ENCODE data around the gene FAM50B.

FAM50B gene

DNA sequence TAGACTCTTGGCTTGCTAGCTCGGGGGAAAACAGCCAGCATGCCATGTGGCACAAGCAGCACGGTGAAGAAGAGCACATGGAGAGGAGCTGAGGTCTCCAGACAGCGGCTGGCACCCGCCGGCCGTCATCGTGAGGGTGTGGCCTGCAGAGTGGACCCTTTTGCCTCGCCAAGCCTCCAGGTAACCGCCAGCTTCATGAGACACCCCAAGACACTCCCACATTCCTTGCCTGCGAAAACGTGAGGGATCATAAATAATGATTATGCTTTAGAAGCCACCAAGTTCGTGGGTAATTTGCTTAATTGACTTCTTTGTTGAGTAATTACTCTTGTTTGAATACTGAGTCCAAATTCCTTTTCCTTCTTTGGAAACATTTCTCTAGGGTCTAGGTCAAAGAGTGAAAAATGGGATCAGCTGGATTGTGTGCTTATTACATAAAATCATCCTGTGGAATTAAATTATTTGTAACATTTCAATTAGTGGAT is 23.2 kb downstream of the FAM50B start:
- DNase-seq (no peak), ATAC-seq (no peak)

DNA sequence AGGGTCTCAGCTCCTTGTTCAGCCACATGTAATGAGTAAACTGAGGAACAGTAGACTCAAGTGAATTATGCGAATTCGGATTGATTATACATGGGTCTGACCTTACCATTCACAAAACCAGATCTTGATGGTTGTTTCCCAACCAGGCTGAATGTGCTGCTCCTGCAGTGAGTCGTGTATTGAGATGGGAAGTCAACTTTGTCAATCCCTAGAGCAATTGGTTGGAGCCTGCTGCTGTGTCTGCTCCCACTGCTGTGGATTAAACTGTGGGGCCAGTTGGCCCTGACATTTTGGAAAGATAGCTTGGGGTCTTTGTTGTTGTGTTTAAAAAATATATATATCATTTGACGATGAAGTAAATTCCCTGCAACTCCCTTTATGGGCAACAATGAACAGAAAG is 23.9 kb downstream of the FAM50B start:
- ATAC-seq = no peak

DNA sequence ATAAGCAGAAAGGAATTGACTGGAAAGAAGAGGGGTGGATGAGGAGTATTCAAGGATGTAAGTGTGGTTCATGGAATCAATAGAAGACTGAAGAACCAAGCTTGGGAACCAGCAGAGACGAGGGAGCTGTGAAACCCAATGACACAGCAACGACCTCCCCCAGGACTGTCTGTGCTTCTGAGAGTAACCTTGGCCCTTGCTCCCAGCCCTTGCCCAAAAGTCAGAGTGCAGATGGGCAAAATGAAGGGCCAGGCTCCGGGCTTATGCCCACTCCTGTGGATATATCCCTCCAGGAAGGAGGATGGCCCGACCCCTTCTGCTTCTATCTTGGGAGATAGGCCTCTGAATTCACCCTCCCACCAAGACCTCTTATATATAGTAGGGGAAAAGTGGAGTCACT is 24.9 kb downstream of the FAM50B start:
- no peak for DNase-seq
- no peak for ATAC-seq

More for the DNA sequence above, 23.9 kb downstream of the FAM50B start:
- no peak for DNase-seq

DNA sequence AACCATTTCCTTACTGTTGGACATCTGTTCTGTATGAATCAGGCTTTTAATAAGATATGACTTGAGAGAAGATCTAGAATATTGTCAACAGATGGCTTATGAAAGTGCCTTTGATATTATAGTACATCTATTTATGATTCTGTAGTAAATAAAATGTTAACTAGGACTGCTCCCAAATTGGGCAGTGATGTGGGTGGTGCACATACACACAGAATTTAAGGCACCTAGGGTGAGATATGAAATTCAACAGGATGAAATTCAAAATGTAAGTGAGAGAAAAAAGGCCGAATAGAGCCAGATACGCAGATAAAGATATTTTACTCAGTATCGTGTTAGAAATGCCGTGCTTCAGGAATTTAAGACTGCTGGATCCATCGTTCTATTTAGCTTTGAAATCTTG is 26.3 kb downstream of the FAM50B start:
- DNase-seq (no peak), ATAC-seq (no peak)

DNA sequence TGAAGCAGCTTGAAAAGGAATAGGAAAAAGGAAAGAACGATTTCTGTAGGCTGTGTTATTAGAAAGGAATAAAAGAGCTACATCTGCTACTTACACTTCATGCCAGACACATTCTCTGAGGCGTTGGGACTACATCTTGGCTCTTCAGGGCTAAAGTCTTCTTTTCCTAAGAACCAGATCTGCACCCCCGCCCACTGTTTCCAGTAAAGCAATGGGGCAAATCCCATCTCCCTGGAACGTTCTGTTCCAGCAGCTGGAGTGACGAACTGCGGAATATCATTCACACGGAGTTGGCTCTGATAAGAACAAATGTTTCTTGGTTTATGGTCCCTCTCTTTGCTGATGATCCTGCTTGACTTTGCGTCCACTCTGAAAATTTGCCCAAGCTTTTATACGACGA is 26.9 kb downstream of the FAM50B start:
- DNase-seq (no peak), ATAC-seq (no peak)

DNA sequence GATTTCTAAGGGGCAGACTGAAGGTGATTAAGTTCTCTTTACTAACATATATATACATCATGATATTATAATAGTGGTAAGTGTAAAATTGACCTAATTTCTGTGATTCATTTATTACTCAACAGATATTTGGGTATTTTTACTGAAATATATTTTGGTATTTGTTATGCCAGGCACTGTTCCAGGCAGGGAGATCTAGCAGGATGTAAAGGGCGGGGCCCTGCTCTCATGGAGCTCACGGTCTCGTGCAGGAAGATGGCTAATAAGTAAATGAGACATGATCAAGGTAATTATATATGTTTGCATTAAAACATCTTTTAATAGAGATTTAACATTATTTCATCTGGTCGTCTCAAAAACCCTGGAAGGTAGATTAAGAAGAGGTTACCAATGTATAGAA is 27.7 kb downstream of the FAM50B start:
- ATAC-seq (no peak), DNase-seq (no peak)

DNA sequence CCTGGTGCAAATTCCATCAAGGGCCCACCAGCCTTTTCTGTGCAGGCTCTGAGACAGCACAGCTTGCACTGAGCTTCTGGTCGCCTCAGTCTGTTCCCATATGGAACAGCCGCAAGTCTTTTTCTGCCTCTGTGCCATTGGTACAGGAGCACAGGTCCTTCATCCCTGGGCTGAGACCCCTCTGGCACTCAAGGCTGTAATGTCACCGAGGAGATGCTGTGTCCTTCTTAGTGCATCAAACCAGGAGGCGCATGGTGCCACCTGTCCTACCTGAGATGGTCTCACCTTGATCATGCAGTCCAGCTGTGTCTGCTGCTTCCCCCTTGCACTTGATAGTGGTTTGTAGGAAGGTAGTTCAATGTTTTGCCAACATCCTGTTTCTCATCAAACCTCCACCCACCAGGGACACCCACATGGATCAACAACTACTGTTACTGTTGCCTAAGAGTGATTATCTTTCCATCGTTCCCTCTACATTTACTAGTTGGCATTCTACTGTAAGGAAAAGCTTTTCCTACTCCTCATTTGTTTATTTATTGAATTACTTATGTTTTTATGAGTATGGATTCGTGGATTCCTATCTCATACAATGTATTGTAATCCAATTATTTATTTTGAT is 29.0 kb downstream of the FAM50B start:
- no peak for DNase-seq
- no peak for ATAC-seq

DNA sequence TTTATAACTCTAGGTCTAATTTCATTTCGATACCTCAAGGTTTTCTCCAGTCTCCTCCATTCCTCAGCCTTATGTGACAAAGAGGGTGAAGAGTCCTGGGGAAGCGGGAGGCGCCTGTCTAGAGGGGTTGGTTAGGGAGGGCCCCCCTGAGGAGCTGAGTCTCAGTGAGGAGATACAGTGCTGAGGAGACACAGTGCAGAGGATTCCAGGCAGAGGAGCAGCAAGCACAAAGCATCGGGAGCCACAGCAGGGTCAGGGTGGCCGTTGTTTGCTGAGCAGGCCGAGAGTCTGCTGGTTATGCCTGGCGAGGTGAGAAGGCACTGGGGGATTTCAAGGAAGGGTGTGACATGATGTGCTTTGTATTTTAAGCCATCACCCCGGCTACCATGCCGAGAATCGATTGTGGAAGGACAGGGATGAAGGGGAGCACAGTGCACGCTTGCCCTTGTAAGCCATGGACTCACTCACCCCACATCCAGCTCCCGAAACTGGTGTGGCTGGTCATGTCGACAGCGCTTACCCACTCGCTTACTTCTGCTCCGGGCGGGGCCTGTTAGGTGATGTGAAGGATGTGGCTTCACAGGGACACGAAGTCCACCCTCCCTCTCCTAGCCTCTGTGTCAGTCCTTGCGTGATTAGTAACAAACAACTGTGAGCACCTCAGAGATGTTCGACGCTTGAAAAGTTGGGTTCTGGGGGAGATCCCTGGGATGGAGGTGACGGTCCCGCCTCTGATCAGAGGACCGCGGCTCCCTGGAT is 30.2 kb downstream of the FAM50B start:
- DNase-seq (no peak), ATAC-seq (no peak)

DNA sequence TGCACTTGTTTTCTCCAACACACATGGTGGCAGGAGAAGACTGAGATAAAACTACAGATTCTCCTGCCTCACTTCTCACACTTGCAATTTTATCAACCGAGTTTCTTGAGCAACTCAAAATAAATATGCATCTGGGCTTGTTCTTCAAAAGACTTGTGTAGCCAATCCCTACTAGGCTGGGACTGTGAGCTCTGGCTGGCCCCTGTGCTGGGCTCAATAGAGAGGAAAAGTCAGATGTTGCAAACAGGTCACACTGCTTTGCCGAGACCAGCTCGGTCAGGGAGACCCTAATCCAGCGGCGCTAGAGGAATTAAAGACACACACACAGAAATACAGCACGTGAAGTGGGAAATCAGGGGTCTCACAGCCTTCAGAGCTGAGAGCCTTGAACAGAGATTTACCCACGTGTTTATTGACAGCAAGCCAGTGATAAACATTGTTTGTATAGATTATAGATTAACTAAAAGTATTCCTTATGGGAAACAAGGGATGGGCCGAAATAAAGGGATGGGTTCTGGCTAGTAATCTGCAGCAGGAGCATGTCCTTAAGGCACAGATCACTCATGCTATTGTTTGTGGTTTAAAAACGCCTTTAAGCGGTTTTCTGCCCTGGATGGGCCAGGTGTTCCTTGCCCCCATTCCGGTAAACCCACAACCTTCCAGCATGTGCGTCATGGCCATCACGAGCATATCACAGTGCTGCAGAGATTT is 32.7 kb downstream of the FAM50B start:
- ATAC-seq (no peak), DNase-seq (no peak)

DNA sequence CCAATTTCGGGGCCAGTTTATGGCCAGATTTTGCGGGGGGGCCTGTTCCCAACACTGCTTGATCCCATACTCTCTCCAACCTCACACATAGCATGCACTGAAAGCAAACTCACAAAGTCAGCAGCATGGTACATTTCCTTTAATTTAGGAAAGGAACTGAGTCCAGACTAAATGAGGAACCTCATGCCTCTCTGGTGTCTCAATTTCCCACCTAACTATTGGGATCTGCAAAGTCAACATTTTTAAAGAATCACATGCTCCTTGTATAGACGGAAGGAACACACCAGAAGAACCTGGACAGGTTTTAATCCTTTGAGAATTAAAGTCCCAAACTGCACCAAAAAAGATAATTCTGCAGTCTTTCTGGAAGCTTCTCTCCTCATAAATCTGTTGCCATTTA is 33.3 kb downstream of the FAM50B start:
- ATAC-seq (no peak), DNase-seq (no peak)

DNA sequence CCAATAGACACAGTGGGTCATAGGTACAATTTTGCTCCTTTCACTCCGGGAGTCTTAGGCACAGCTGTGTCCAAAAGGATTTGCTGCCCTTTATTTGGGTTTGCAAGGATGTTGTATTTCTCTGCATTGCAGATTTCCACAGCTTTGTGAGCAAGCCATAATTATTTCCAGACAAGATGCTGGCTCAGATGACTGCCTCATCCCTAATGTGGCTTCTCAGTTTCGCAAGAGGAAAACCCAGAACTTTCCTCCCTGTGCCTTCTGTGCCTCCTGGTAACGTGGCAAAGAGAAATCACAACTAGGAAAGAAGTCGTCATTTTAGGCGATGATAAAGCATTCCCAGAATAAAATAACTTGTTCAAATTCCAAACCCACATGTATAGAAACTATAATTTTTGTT is 33.7 kb downstream of the FAM50B start:
- DNase-seq (no peak), ATAC-seq (no peak)

DNA sequence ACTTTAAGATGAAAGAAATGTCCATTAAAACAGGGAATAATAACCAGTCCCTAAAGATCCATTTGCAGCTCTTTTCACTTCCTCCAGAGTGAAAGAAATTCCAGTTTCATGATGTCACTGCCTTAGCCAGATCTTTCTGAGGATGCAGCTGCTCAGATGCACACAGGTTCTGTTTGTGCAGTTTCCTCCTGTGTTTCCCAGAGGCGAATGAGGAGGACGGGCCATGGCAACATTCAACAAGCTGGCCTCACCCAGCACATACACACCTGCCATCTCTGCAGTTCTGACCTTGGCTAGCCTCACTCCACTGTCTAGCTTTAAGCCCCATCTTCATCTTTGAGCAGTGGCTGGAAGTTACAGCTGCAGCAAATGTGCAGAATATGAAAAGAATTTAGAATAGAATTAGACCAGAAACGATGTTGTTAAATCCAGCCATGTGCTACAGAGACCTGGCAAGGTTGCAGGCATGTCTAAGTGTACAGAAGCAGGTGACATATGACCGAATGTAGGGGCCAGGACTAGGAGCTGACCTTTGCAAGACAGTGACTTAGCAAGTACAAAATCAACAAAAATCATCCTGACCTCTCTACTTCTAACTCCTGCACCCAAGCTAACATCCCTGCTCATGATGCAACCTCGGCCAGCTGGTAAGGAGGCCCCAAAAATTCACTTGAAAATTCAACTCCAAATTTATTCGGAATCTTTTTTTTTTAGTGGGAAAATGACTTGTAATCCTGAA is 35.0 kb downstream of the FAM50B start:
- DNase-seq = no peak
- no peak for ATAC-seq

DNA sequence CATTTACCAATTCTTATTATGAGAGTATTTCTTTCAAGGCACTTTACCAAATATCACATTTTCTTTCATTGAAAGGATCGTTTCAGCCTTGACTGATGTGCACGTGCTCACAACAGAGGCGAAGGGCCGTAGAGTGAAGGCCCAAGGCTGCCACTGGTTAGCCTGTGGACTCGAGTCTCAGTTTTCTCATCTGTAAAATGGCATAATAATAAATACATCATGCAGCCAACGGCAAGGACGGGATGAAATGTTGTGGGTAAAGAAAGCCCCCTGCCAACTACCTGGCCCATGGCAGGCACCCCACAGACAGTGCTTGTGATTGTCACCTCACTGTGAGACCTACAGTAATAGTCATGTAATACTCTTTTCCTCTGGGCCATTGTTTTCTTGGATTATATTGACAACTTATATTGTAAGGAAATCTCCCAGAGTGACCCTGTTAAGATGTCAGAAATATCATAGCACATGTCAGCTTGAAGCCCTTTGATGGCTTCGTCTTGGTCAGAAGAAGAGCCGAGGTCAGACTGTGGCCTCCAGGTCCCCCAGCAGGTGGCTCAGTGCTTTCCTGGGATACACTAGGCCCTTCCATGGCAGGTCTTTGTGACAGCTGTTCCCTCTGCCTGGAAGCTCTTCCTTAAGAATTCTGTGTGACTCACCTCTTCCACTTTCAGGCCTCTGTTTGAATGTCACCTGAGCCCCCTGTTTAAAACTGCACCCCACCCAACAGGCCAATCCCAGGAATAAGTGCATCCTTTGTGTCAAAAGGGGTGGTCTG is 36.3 kb downstream of the FAM50B start:
- DNase-seq (no peak), ATAC-seq (no peak)

DNA sequence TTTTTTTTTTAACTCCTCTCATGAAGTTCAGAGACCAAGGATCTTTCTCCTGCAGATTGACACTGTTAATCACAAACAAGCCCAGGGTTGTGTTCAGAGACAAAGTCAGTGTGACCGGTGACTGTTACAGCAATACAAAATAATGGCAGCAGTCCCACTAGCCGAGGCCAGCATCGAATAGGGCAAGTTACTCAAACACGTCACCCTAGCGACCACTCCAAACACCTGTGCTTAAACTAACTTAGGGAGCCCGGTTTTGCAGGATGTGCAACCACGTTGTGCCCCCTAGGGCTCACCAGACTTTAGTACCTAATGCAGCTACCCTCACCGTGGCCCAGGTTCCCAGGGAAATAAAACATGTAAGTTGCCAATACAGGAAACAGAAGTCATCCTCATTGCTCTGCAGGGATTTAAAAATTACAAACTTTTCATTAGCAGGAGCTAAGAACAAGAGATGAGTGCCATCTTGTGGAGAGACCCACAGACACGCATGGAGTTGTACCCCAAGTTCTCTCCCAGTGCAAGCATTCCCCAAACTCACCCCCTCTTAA is 38.1 kb downstream of the FAM50B start:
- DNase-seq (no peak), ATAC-seq (no peak)

DNA sequence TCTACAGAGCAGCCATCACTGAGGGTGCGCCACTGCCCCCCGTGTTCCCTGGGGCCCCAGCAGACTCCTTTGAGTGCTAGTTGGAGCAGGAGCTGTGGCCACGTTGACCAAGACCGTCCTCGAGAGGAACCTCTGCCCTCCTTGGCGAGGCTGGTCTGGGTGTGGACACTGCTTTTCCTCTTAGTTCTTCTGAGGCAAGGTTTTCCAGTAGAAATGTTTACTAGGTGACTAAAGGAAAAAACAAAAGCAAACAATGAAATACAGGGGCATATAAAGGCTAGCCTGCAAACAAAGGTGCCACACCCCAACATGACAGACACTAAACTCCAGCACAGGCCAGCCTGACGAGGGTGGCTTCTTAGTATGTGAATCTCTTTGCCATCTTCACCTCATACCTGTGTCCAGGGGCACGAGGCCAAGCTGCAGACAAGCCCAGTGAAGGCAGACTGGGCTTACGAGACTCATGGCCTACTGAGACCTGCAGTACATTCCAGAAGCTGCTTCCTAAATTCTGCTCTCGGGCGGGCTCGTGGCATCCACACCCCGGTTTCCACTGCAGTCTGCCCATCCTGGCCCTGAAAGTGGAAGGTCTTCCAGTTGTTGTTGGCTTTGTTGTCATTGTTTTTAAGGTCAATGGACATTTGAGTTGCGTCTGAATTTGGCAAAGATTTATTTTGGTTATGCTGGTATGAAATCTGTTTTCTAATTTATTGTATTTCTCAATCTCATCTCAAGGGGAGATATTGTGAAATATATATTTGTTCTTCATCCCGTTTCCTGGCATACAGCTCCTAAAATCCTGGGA is 39.2 kb downstream of the FAM50B start:
- ATAC-seq = no peak
- no peak for DNase-seq

DNA sequence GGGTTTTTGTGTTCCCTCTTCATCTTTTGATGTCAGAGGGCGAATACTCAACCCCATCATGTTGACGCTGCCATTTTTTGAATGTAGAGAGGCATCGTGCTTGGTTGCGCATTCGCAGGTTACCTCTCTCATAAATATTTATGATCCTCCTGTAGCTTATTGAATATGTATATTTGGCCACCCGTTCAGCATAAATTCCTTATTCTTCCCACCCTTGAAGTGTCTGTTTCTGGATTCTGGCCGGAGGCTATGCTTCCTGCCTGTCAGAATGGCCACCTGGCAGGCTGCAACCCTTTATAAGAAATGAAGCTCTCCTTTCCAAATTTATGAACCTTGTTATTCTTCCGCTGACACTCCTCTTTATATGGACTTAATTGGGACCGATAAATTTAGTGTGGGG is 40.9 kb downstream of the FAM50B start:
- ATAC-seq (no peak), DNase-seq (no peak)

DNA sequence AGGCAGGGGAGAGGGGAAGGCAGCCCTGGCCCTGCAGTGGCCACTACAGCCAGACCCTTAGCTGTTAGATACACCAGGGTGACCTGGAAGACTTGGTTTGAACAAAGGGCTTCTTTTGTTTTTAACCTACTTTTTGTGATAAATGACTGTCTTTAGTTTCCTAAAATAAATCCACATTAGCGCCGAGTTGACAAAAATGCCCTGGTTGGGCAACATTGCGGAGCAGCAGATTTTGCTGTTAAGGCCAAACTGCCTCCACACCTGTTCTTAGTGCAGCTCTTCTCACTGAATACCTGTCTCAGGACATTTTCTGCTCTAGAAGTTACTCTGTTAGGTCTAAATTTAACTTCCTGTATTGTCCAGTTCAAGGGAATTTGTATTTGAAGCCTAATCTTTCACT is 42.7 kb downstream of the FAM50B start:
- DNase-seq (no peak), ATAC-seq (no peak)

DNA sequence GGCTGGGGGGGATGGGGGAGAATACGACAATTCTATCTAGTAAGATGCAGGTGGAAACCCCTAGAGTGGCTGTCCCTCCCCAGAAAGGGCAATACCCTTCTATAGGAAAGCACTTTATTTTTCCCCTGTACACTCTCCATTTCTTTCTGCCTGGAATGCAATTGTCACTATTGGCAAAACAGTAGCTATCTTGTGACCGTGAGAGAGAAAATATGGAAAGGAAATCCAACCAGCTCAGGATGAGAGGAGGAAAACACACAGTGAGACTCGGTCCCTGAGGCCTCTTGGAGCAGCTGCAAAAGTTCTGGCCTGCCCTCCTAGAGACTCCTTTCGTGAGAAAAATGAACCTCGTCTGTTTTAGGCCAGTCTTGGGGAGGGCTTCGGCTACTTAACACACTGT is 43.4 kb downstream of the FAM50B start:
- DNase-seq (no peak), ATAC-seq (no peak)

DNA sequence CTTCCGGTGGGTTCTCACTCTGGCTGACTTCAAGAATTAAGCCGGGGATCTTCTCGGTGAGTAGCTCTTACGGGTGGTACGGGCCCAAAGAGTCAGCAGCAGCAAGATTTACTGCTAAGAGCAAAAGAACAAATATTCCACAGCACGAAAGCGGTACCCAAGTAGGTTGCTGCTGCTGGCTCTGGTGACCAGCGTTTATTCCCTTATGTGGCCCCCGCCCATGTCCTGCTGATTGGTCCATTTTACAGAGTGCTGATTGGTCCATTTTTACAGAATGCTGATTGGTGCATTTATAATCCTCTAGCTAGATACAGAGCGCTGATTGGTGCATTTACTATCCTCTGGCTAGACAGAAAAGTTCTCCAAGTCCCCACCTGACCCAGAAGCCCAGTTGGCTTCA is 44.3 kb downstream of the FAM50B start:
- DNase-seq = no peak

DNA sequence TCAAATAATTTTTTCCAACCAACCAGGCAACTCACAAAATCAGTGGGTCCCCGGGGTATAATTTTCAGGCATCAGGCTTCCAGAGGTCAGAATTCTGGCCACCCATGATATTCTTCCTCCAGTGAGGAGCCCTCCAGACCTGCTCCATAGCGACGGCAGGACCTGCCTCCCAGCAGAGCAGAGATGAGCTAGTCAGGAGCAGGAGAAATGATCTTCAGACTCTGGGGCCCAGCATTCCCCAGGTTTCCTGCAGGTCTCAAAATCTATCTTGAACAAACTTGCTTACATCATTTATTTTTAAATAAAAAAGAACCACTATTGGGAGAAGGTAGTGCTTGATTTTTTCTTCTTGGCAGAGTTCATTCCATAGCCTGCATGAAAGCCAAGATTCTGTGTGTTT is 44.7 kb downstream of the FAM50B start:
- no peak for ATAC-seq
- no peak for DNase-seq

More for the DNA sequence above, 44.3 kb downstream of the FAM50B start:
- no peak for ATAC-seq
